Activated CD4-positive, alpha-beta T cell treated with anti-CD3 and anti-CD28 coated beads, Interleukin-2, amount 10 ng/mL, durations not matched to agents 24 days and 14 days (primary cell): Measurements from ENCODE around the gene C1QTNF2. TPM values are rescaled to one million over a fixed set of nuclear protein-coding genes. Genes with fewer than 3 reads are reported as not detected.

ENCODE experiments used
- DNase-seq: peaks from one replicate; pipeline ENCODE4 v3.0.0; 2022
- H3K27ac Mint-ChIP-seq: one replicate; pipeline ENCODE4 v1.8.0; 2022; ENCODE audit warnings: mild to moderate bottlenecking, mixed read lengths
- H3K27me3 Mint-ChIP-seq: one replicate; pipeline ENCODE4 v1.8.0; 2022; ENCODE audit warnings: mixed read lengths
- H3K36me3 Mint-ChIP-seq: one replicate; pipeline ENCODE4 v1.8.0; 2022; ENCODE audit warnings: low read depth, mild to moderate bottlenecking, mixed read lengths
- H3K4me1 Mint-ChIP-seq: one replicate; pipeline ENCODE4 v1.8.0; 2021; ENCODE audit warnings: mixed read lengths
- H3K4me3 Mint-ChIP-seq: one replicate; pipeline ENCODE4 v1.8.0; 2022; ENCODE audit warnings: mild to moderate bottlenecking, moderate library complexity, mixed read lengths
- H3K9me3 Mint-ChIP-seq: one replicate; pipeline ENCODE4 v1.8.0; 2021; ENCODE audit warnings: mixed read lengths
- intact Hi-C: fragments of 100-400 bp; cut with micrococcal nuclease; formaldehyde crosslinking; loops from one replicate; pipeline ENCODE4 v1.15.1; 2023
- total RNA-seq: library from RNA; stranded (reverse); gene quantifications from 2 replicates; pipeline ENCODE4 v1.2.3, GENCODE V29; 2022

The C1QTNF2 gene
- total RNA-seq, 1 donor from 2014 or later: not detected

DNA sequence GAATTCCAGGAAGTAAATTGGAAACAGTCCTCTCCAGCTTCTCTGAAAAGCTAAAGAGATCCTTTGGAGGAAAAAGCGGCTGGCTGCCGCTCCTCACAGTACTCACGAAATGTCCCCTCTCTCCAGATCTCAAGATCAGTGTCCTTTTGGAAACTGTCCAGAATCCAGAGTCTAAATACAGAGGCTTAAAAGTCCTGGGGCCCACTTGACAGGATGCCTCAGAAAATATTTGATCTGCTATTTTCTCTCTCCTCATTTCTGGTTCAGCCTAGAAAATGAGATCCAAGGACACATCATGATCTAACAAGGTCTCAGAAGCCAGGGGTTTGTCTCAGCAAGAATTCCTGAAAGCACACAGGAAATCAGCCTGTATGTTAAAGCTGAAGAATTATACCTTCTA lies 7.2 kb downstream of the C1QTNF2 start:
- no peaks in the 10 kb centered on the region for H3K36me3 Mint-ChIP-seq
- H3K4me1 Mint-ChIP-seq: peaks cover 2% of the 10 kb centered on the region
- no peak overlapping the region for H3K4me3 Mint-ChIP-seq
- intact Hi-C loops: no loop called here
- H3K27ac Mint-ChIP-seq: no peak overlapping the region
- no peak for DNase-seq
- H3K27me3 Mint-ChIP-seq: peaks cover 20% of the 10 kb centered on the region
- H3K9me3 Mint-ChIP-seq: no peaks in the 10 kb centered on the region

DNA sequence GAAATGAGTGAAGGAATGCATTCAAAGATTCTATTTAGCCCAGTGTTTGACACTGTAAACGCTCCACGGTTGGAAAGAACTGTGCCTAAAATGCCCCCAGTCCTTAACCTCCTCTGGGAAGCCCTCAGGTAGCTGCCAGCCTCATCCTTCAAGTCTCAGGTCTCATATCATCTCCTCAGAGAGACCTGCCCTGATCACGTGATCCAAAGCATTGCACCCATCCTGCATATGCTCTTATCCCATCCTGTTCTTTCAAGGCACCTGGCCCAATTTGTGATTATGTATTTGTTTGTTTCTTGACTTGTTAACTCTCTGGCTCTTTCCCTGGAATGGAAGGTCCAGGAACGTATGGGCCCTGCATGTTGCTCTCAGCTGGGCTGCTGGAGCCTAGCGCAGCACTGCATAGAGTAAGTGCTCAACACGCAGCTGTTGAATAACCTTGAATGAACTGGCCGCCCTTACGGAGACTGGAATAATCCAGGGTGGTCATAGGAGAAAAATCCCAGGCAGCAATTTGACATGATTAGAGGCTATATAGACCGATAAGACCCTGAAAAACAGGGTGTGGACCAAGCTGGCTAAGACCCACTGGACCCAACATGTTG lies 8.7 kb downstream of the C1QTNF2 start:
- H3K27ac Mint-ChIP-seq: no peak overlapping the region

DNA sequence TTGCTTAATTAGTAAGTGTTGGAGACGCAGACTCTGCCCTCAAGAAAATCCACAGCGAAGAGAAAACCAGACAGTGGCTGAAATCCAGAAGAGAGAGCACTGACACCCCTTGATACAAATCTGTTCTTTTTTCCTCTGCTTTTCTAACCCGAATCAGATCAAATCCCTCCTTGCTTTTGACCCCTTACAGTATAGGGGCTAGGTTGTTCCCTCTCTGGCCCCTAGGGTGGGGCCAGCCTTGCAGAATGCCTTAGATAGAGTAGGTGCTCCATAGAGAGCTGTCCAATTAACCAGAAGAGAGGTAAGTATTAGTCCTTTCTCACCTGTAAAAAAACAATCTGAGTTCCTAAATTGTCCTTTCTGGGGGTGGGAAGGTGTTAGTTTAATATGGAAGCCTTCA lies 10.1 kb downstream of the C1QTNF2 start:
- intact Hi-C loops: no loop called here
- Mint-ChIP-seq H3K9me3 (no peaks in the 10 kb centered on the region), H3K4me3 (no peak overlapping the region), H3K27ac (no peak overlapping the region), H3K36me3 (no peaks in the 10 kb centered on the region), H3K27me3 (peaks cover 9% of the 10 kb centered on the region), H3K4me1 (peaks cover 2% of the 10 kb centered on the region)
- DNase-seq: no peak

More for the DNA sequence above, 8.7 kb downstream of the C1QTNF2 start:
- no peaks in the 10 kb centered on the region for H3K9me3 Mint-ChIP-seq
- intact Hi-C loops: no loop called here
- peaks cover 2% of the 10 kb centered on the region for H3K4me1 Mint-ChIP-seq
- no peak overlapping the region for H3K4me3 Mint-ChIP-seq
- no peaks in the 10 kb centered on the region for H3K36me3 Mint-ChIP-seq
- no peak for DNase-seq
- H3K27me3 Mint-ChIP-seq: peaks cover 9% of the 10 kb centered on the region

DNA sequence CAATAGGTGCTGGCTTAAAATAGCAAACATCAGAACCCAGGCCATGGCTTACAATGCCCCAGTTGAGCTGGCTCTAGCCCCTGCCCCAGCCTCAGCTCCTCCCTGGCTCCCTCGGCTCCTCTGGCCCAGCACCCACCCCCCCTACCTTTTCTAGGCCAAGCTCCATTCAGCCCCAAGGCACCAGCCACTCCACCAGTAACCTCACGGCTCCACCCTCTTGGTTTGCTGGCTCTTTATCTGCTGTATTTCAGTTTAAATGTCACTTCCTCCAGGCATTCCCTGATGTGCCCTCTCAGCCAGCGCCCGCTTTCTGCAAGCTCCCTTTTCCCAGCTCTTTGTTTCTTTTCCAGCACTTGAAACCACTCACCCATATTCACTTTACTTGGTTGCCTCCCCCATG lies 10.6 kb downstream of the C1QTNF2 start:
- no peak overlapping the region for H3K27ac Mint-ChIP-seq
- peaks cover 2% of the 10 kb centered on the region for H3K4me1 Mint-ChIP-seq
- intact Hi-C loops: no loop called here
- H3K4me3 Mint-ChIP-seq: no peak overlapping the region
- peaks cover 6% of the 10 kb centered on the region for H3K27me3 Mint-ChIP-seq
- no peaks in the 10 kb centered on the region for H3K9me3 Mint-ChIP-seq
- DNase-seq: no peak
- H3K36me3 Mint-ChIP-seq: no peaks in the 10 kb centered on the region

- no peaks in the 10 kb centered on the region for H3K36me3 Mint-ChIP-seq
- peaks cover 2% of the 10 kb centered on the region for H3K4me1 Mint-ChIP-seq
- H3K27ac Mint-ChIP-seq: no peak overlapping the region
- no peak overlapping the region for H3K4me3 Mint-ChIP-seq
- no peak for DNase-seq
- H3K27me3 Mint-ChIP-seq: peaks cover 6% of the 10 kb centered on the region
- H3K9me3 Mint-ChIP-seq: no peaks in the 10 kb centered on the region
- intact Hi-C loops: no loop called here
Observed at GRCh38 chr5:160359242-160359641, 11.2 kb downstream of the C1QTNF2 start.

- no peaks in the 10 kb centered on the region for H3K9me3 Mint-ChIP-seq
- intact Hi-C loops: no loop called here
Observed at GRCh38 chr5:160357861-160358411, 12.5 kb downstream of the C1QTNF2 start.

GRCh38 chr5:160357394-160357793 lies 13.0 kb downstream of the C1QTNF2 start:
- no peaks in the 10 kb centered on the region for H3K9me3 Mint-ChIP-seq
- H3K27ac Mint-ChIP-seq: no peak overlapping the region
- DNase-seq: no peak
- no peak overlapping the region for H3K4me3 Mint-ChIP-seq
- intact Hi-C loops: no loop called here
- no peaks in the 10 kb centered on the region for H3K36me3 Mint-ChIP-seq
- H3K27me3 Mint-ChIP-seq: peaks cover 6% of the 10 kb centered on the region
- H3K4me1 Mint-ChIP-seq: peaks cover 2% of the 10 kb centered on the region

More at GRCh38 chr5:160357861-160358411, 12.5 kb downstream of the C1QTNF2 start:
- H3K36me3 Mint-ChIP-seq: no peaks in the 10 kb centered on the region
- peaks cover 6% of the 10 kb centered on the region for H3K27me3 Mint-ChIP-seq
- DNase-seq: no peak
- no peak overlapping the region for H3K4me3 Mint-ChIP-seq
- H3K27ac Mint-ChIP-seq: no peak overlapping the region
- peaks cover 2% of the 10 kb centered on the region for H3K4me1 Mint-ChIP-seq

- Mint-ChIP-seq H3K36me3 (no peaks in the 10 kb centered on the region), H3K27me3 (peaks cover 6% of the 10 kb centered on the region), H3K9me3 (no peaks in the 10 kb centered on the region), H3K27ac (no peak overlapping the region), H3K4me3 (no peak overlapping the region), H3K4me1 (peaks cover 2% of the 10 kb centered on the region)
- no peak for DNase-seq
- intact Hi-C loops: no loop called here
Observed at GRCh38 chr5:160356550-160357347, 13.7 kb downstream of the C1QTNF2 start.

- H3K4me3 Mint-ChIP-seq: no peak overlapping the region
- intact Hi-C loops: no loop called here
- no peaks in the 10 kb centered on the region for H3K9me3 Mint-ChIP-seq
- no peaks in the 10 kb centered on the region for H3K27me3 Mint-ChIP-seq
- no peak for DNase-seq
- H3K4me1 Mint-ChIP-seq: no peaks in the 10 kb centered on the region
- no peaks in the 10 kb centered on the region for H3K36me3 Mint-ChIP-seq
- H3K27ac Mint-ChIP-seq: no peak overlapping the region
Observed at GRCh38 chr5:160354666-160355065, 15.8 kb downstream of the C1QTNF2 start.

DNA sequence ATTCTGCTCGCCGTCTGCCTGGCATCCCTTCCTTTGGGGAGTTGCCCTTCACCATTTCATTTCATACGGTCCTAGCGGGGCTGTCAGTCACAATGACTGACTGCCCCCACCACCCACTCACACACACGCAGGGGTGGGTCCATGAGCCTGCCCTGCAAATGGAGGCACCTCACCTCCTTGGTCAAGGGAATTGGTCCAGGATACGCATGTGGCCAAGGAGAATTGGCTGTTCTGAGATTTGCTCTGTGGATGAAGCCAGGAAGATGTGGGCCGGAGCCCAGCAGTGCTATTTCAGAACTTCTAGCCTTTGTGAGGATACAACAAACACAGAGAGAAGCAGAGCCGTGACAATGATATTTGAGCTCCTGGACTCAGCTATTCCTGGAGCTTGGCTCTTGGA lies 17.0 kb downstream of the C1QTNF2 start:
- Mint-ChIP-seq H3K9me3 (no peaks in the 10 kb centered on the region), H3K4me3 (no peak overlapping the region), H3K27ac (no peak overlapping the region), H3K36me3 (no peaks in the 10 kb centered on the region), H3K27me3 (no peaks in the 10 kb centered on the region), H3K4me1 (no peaks in the 10 kb centered on the region)
- DNase-seq: no peak
- intact Hi-C loops: no loop called here

DNA sequence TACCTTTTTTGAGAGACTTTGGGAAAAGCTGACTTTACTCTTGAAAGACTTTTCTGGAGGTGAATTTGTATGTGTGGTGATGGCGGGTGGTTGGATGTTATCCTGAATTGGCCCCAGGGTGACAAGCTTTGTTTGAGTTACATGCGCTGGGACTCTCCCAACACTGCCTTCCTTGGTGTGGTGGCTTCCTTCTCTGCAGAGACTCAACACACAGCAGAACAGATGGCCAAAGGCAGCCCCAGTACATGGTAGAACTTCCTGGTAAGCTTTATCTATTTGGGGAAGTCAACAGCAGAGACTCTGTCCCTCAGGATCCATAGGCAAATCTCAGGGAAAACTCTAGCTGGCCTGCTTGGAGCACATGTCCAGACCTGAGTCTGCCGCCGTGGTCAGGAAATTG lies 18.1 kb downstream of the C1QTNF2 start:
- no peak for DNase-seq
- H3K4me1 Mint-ChIP-seq: no peaks in the 10 kb centered on the region
- intact Hi-C loops: no loop called here
- no peaks in the 10 kb centered on the region for H3K9me3 Mint-ChIP-seq
- H3K27ac Mint-ChIP-seq: no peak overlapping the region
- no peaks in the 10 kb centered on the region for H3K36me3 Mint-ChIP-seq
- H3K27me3 Mint-ChIP-seq: no peaks in the 10 kb centered on the region
- H3K4me3 Mint-ChIP-seq: no peak overlapping the region

DNA sequence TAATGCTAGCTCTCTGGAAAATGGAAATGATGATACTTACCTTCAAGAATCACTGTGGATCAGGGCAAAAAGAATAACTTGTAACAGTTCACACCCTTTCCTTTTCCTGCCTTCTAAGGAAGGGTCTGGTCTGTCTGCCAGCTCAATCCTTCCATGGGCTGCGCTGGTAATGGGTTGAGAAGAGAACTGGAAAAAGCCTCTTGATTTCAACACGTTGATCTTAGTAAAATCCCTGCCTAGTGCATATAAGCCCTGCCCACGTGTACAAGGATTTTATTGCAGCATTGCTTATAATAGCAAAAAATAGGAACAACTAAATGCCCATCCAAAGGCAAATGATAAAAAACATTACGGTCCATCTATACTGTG lies 20.5 kb downstream of the C1QTNF2 start:
- intact Hi-C loops: no loop called here
- Mint-ChIP-seq H3K4me1 (no peaks in the 10 kb centered on the region), H3K9me3 (no peaks in the 10 kb centered on the region), H3K36me3 (no peaks in the 10 kb centered on the region), H3K27ac (no peak overlapping the region), H3K27me3 (no peaks in the 10 kb centered on the region), H3K4me3 (no peak overlapping the region)
- DNase-seq: no peak

DNA sequence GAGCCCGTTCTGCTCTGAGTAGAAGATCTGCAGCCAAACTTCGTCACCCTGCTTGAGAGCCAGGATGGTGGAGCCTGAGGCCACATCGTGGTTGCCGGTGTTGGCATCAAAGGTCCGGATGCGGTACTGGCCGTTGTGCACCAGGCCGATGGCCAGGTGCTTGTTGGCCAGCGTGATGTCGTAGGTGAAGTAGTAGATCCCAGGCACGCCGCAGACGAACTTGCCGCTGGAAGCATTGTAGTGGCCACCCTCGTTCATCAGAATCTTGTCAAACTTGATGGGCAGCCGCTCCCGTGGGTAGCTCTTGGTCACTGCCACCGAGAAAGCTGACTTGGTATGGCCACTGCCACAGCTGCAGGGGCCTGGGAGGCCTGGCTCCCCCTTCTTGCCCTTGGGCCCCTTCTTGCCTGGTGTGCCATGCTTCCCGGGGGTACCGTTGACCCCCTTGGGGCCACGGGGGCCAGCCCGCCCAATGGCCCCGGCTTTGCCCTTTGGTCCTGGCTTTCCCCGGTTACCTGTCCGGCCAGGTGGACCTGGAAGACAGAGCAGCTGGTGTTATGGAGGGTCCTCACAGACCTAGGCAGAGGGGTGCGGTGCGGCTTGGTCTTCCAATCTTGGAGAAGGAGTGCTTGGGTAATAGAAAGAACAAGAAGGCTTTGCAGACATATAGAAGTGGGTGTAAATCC lies 21.0 kb downstream of the C1QTNF2 start:
- Mint-ChIP-seq H3K36me3 (no peaks in the 10 kb centered on the region), H3K27ac (no peak overlapping the region), H3K4me3 (no peak overlapping the region), H3K27me3 (no peaks in the 10 kb centered on the region), H3K4me1 (no peaks in the 10 kb centered on the region), H3K9me3 (no peaks in the 10 kb centered on the region)
- DNase-seq: no peak
- intact Hi-C loops: no loop called here

GRCh38 chr5:160348080-160348479 lies 22.3 kb downstream of the C1QTNF2 start:
- no peak overlapping the region for H3K4me3 Mint-ChIP-seq
- intact Hi-C loops: no loop called here
- H3K27ac Mint-ChIP-seq: no peak overlapping the region
- H3K4me1 Mint-ChIP-seq: no peaks in the 10 kb centered on the region
- H3K27me3 Mint-ChIP-seq: no peaks in the 10 kb centered on the region
- no peaks in the 10 kb centered on the region for H3K9me3 Mint-ChIP-seq
- no peaks in the 10 kb centered on the region for H3K36me3 Mint-ChIP-seq
- no peak for DNase-seq
